ENCODE measurements around the gene MLC1.

Gene MLC1

DNA sequence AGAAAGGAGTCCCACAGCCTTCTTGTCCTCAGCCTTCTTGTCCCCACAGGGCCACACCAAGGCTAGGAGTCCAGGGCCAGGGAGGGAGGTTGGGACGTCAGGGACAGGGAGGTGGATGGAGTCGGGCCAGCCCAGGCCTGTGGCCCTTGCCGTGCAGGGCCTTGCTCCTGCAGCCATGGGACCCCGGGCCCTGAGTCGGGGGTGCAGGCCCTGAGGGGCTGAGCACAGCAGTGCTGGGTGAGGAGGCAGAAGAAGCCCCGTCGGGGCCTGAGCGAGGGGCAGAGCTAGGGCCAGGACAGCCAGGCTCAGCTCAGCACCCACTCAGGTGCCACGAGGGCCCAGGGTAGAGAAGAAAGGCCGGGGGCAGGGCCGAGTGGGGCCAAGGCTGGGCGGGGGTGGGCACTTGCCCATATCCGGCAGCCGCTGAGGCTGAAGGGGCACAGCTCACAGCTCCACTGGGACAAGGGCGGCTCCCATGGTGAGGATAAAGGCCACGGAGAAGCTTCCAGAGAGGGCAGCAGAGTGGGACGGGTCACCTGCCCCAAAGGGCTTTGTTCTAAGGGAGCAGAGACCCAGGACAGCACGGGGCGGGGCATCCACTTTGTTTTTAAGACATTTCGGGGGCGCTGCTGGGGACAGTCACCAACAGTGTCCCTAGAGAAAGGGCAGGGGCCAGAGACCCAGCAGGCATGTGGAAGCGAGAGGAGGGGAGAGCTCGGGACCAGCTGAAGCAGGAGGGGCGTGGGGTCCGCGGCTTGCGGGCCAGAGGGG is 3.6 kb downstream of the MLC1 start:
- in situ Hi-C loops (cut with HindIII; ENCODE audit: low pct_ligation_motif_present, low sequenced_read_pairs) = no loop called here
- Histone ChIP-seq H3K27ac (no peak overlapping the region), H3K27me3 (replicated peaks) (peaks cover 4% of the 10 kb centered on the region), H3K36me3 (replicated peaks) (no peaks in the 10 kb centered on the region), H3K4me3 (ENCODE audit: low read depth, low read length) (no peak overlapping the region)
- DNase-seq = no peak
- TF ChIP-seq, protein P1, sequence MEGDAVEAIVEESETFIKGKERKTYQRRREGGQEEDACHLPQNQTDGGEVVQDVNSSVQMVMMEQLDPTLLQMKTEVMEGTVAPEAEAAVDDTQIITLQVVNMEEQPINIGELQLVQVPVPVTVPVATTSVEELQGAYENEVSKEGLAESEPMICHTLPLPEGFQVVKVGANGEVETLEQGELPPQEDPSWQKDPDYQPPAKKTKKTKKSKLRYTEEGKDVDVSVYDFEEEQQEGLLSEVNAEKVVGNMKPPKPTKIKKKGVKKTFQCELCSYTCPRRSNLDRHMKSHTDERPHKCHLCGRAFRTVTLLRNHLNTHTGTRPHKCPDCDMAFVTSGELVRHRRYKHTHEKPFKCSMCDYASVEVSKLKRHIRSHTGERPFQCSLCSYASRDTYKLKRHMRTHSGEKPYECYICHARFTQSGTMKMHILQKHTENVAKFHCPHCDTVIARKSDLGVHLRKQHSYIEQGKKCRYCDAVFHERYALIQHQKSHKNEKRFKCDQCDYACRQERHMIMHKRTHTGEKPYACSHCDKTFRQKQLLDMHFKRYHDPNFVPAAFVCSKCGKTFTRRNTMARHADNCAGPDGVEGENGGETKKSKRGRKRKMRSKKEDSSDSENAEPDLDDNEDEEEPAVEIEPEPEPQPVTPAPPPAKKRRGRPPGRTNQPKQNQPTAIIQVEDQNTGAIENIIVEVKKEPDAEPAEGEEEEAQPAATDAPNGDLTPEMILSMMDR (IDR thresholded peaks at IDR 0.05; ENCODE audit: low read depth, low read length, missing control alignments) = no peak

DNA sequence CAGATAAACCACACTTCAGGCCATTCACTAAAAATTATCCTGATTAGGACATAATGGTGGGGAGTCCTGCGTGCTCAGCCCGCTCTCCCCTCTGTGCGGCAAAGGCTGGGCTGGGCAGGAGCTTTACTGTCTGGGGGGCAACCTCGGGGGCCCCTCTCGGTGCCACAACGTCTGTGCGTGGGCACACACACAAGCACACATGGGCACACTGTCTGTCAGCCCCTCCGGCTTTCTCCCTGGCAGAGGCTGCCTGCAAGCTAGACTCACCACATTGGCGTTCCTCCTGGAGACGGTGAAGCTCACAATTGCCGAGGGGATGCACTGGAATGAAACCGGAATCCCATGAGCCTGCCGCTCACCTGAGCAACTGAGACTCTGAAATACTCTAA is 5.2 kb downstream of the MLC1 start:
- in situ Hi-C loops (cut with HindIII; ENCODE audit: low pct_ligation_motif_present, low sequenced_read_pairs) = no loop called here
- Histone ChIP-seq H3K27ac (no peak overlapping the region), H3K4me3 (ENCODE audit: low read depth, low read length) (no peak overlapping the region), H3K27me3 (replicated peaks) (peaks cover 4% of the 10 kb centered on the region), H3K36me3 (replicated peaks) (no peaks in the 10 kb centered on the region)
- no peak for DNase-seq
- TF ChIP-seq, protein P1 (IDR thresholded peaks at IDR 0.05; ENCODE audit: low read depth, low read length, missing control alignments) = no peak

DNA sequence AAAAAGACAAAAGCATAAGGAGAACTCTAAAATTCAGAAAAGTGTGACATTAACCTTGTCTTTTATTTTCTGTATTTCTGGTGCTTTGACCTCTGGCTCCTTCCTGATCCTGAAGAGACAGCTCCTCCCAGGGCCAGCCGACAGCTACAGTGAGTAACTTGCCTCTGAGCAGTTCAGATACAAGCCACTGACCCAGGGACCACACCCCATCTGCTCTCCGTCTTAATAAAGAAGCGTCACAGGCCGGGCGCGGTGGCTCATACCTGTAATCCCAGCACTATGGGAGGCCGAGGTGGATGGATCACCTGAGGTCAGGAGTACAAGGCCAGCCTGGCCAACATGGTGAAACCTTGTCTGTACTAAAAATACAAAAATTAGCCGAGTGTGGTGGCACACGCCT is 6.5 kb downstream of the MLC1 start:
- H3K36me3 ChIP-seq (replicated peaks) = no peaks in the 10 kb centered on the region
- no peak overlapping the region for H3K4me3 ChIP-seq (ENCODE audit: low read depth, low read length)
- in situ Hi-C loops (cut with HindIII; ENCODE audit: low pct_ligation_motif_present, low sequenced_read_pairs) = no loop called here
- TF ChIP-seq, protein P1 (IDR thresholded peaks at IDR 0.05; ENCODE audit: low read depth, low read length, missing control alignments) = no peak
- no peaks in the 10 kb centered on the region for H3K27me3 ChIP-seq (replicated peaks)
- no peak overlapping the region for H3K27ac ChIP-seq
- no peak for DNase-seq

DNA sequence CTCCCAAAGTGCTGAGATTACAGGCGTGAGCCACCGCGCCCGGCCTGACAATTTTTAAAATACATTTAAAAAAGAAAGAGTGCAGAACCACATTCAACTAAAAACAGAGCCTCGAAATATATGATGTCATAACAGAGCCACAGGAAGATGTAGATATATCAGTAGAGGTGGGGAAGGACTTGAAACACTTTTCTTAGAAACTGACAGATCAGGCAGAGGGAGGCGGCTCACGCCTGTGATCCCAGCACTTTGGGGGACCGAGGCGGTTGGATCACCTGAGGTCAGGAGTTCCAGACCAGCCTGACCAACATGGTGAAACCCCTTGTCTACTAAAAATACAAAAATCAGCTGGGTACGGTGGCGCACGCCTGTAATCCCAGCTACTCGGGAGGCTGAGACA is 7.0 kb downstream of the MLC1 start:
- in situ Hi-C loops (cut with HindIII; ENCODE audit: low pct_ligation_motif_present, low sequenced_read_pairs) = no loop called here
- no peak overlapping the region for H3K27ac ChIP-seq
- H3K36me3 ChIP-seq (replicated peaks) = no peaks in the 10 kb centered on the region
- H3K27me3 ChIP-seq (replicated peaks) = no peaks in the 10 kb centered on the region
- TF ChIP-seq, protein P1 (IDR thresholded peaks at IDR 0.05; ENCODE audit: low read depth, low read length, missing control alignments) = no peak
- DNase-seq = no peak
- no peak overlapping the region for H3K4me3 ChIP-seq (ENCODE audit: low read depth, low read length)

DNA sequence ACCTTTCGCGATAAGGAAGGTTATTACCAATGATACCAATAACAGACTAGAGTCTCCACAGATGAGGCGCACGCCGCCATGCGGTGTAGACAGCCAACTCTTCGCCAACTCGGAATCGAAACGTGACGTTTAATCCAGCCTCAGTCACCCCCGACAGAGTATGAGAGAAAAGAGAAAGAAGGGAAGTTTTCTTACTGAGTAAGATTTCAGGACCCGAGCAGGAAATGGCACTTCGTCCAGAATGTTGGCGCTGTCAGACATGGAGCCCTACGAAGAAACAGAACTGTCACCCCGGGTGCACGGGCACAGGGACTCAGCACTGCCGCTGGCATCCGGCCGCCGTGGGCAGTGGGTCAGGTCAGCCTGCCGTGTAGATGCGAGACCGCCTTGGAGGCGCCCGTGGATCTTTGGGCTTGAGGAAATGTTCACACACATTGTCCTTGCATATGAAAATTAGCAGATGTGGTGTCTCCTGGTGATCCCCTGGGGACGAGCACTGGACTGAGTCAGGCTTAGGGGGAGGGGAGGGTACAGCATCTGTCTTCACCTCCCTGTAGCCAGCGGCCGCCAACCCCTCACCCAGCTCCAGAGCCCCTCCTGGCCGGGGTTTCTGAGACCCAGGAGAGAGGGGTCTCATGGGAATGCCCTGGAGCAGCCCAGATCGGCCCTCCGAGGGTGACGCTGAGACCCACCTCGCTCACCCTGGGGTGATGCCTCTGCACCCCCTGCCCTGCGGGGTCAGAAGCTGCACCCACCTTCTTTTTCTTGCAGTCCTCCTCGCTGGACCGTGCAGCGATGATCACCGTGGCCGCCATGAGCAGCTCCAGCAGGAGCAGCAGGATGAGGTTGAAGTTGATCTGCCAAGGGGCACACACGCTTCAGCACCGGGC is 8.3 kb downstream of the MLC1 start:
- no peak overlapping the region for H3K4me3 ChIP-seq (ENCODE audit: low read depth, low read length)
- TF ChIP-seq, protein P1 (IDR thresholded peaks at IDR 0.05; ENCODE audit: low read depth, low read length, missing control alignments) = no peak
- no peaks in the 10 kb centered on the region for H3K27me3 ChIP-seq (replicated peaks)
- no peak for DNase-seq
- in situ Hi-C loops (cut with HindIII; ENCODE audit: low pct_ligation_motif_present, low sequenced_read_pairs) = no loop called here
- H3K27ac ChIP-seq = no peak overlapping the region
- no peaks in the 10 kb centered on the region for H3K36me3 ChIP-seq (replicated peaks)
